ENCODE measurements around the gene HDAC10.
A peak's percentile ranks its signal among the peaks of the same experiment; 100 is the strongest.

The HDAC10 gene

DNA sequence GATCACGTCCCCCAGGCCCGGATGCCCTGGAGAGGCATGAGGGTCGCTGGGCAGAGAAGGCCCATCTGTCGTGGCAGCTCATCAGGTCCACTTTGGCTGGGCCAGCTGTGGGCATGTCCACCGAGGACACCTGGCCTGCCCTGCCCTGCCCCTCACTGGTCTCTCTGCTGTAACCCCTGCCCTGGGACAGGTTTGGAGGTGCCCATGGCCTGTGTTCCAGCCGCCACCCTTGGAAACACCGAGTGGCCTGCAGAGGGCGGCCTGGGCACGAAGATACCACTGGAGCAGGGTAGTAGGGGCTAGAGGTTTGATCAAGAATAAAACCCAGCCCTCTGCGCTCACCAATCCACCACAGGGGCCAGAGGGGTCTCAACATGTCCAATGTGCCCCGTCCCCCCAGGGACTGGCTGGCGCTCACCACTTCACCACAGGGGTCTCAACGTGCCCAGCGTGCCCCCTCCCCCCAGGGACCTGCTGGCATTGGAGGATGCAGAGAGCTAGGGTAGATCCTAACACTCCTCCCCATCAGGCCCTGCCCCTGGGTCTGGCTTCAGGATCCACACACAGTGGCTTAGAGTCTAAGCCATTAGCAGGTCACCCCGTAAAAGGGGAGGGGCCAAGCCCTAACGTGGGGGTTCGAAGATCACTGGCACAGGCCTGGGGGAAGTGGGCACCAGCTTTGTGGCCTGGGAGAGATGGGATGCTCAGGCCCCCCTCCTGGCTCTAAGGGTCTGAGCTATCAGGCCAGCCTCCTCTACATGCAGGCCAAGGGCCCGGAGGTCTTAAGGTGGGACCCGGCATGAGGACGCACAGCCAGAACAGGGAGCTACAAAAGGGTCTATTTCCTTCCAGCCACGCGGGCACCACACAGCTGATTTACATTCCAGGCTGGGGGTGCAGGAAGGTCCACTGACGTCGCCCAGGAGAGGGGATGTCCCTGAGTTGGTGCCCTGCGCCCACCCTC lies 1.3 kb upstream of the HDAC10 start:
- no peaks in the 10 kb centered on the region for H3K36me3 ChIP-seq (replicated peaks; ENCODE audit: low read depth, low read length)
- H3K4me3 ChIP-seq (ENCODE audit: low read length) = no peak overlapping the region
- H4K20me1 ChIP-seq (ENCODE audit: insufficient read depth, low read length) = no peaks in the 10 kb centered on the region

DNA sequence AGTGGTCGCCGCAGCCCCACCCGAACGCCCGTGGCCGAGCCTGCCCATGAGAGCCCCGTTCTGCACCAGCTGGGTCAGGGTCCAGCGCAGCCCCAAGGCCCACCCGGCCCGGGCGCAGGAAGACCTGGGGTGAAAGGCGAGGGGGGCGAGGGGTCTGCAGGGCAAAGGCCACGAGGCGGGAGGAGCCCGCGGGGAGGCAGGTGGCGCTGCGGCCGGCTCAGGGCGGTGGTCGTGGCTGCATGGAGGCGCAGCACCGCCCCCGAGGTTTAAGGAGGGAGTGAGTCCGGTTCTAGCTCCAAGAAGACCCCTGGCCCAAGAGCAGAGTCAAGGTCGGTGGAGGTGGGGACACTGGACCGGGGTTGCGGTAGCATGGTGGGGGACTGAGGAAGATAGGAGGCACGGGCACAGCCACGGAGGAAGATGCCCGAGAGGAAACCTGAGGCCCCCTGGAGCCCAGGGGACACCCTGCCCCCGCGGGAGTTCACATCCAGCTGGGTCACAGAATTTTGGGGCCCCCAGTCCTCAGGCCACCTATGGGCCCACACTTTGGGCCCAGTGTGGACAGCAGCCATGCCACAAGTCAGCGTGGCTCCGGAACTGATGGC lies 514 bp upstream of the HDAC10 start:
- H3K9ac ChIP-seq (ENCODE audit: low read length) = peak overlapping the region; percentile 22
- peaks cover 15% of the 10 kb centered on the region; the same call in 1 of the 2 replicates for H3K4me1 ChIP-seq (ENCODE audit: low read length)
- H3K79me2 ChIP-seq (ENCODE audit: low read length) = no peaks in the 10 kb centered on the region
- TF ChIP-seq EZH2phosphoT487 (IDR thresholded peaks at IDR 0.05; ENCODE audit: low read depth) = no peak
- TF ChIP-seq, protein P1, sequence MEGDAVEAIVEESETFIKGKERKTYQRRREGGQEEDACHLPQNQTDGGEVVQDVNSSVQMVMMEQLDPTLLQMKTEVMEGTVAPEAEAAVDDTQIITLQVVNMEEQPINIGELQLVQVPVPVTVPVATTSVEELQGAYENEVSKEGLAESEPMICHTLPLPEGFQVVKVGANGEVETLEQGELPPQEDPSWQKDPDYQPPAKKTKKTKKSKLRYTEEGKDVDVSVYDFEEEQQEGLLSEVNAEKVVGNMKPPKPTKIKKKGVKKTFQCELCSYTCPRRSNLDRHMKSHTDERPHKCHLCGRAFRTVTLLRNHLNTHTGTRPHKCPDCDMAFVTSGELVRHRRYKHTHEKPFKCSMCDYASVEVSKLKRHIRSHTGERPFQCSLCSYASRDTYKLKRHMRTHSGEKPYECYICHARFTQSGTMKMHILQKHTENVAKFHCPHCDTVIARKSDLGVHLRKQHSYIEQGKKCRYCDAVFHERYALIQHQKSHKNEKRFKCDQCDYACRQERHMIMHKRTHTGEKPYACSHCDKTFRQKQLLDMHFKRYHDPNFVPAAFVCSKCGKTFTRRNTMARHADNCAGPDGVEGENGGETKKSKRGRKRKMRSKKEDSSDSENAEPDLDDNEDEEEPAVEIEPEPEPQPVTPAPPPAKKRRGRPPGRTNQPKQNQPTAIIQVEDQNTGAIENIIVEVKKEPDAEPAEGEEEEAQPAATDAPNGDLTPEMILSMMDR (IDR thresholded peaks at IDR 0.05; ENCODE audit: low read depth, low read length) = no peak
- H2AFZ ChIP-seq (ENCODE audit: low read depth, low read length) = no peak overlapping the region
- H3K9me3 ChIP-seq (ENCODE audit: insufficient read depth, low read length) = no peaks in the 10 kb centered on the region
- H3K4me2 ChIP-seq (ENCODE audit: low read length) = peak overlapping the region; percentile 79
- H4K20me1 ChIP-seq (ENCODE audit: insufficient read depth, low read length) = no peaks in the 10 kb centered on the region
- H3K27ac ChIP-seq (ENCODE audit: low read length) = no peak overlapping the region; the same call in 1 of the 2 replicates
- H3K27me3 ChIP-seq (ENCODE audit: low read depth, low read length) = no peaks in the 10 kb centered on the region
- no peaks in the 10 kb centered on the region for H3K36me3 ChIP-seq (replicated peaks; ENCODE audit: low read depth, low read length)
- H3K4me3 ChIP-seq (ENCODE audit: low read length) = peak overlapping the region; percentile 98

More for the DNA sequence above, 1.3 kb upstream of the HDAC10 start:
- TF ChIP-seq EZH2phosphoT487 (IDR thresholded peaks at IDR 0.05; ENCODE audit: low read depth) = no peak
- TF ChIP-seq, protein P1 (IDR thresholded peaks at IDR 0.05; ENCODE audit: low read depth, low read length) = peak; percentile 54
- Histone ChIP-seq H3K79me2 (ENCODE audit: low read length) (no peaks in the 10 kb centered on the region), H3K9ac (ENCODE audit: low read length) (no peak overlapping the region), H3K27me3 (ENCODE audit: low read depth, low read length) (no peaks in the 10 kb centered on the region), H3K9me3 (ENCODE audit: insufficient read depth, low read length) (no peaks in the 10 kb centered on the region), H3K27ac (ENCODE audit: low read length) (no peak overlapping the region), H3K4me1 (ENCODE audit: low read length) (peaks cover 15% of the 10 kb centered on the region; the same call in 1 of the 2 replicates), H3K4me2 (ENCODE audit: low read length) (no peak overlapping the region), H2AFZ (ENCODE audit: low read depth, low read length) (no peak overlapping the region)

DNA sequence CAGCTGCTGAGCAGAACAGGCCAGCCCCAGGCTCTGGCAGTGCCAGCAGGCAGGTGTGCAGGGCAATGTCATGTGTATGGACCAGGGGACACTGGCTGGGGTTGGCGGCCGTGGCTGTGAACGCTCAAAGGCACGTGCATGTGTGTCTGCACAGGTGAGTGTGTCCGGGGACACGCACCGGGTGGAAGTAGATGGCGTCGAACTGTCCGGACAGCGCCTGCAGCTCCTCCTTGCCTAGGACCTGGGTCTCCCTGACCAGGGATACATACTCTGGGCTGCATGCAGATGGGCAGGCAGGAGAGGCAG lies 863 bp downstream of the HDAC10 start:
- no peaks in the 10 kb centered on the region for H3K9me3 ChIP-seq (ENCODE audit: insufficient read depth, low read length)
- peak overlapping the region; percentile 98 for H3K4me3 ChIP-seq (ENCODE audit: low read length)
- TF ChIP-seq, protein P1 (IDR thresholded peaks at IDR 0.05; ENCODE audit: low read depth, low read length) = no peak
- TF ChIP-seq EZH2phosphoT487 (IDR thresholded peaks at IDR 0.05; ENCODE audit: low read depth) = no peak
- no peak overlapping the region for H3K27ac ChIP-seq (ENCODE audit: low read length)
- H3K36me3 ChIP-seq (replicated peaks; ENCODE audit: low read depth, low read length) = no peaks in the 10 kb centered on the region
- no peak overlapping the region for H2AFZ ChIP-seq (ENCODE audit: low read depth, low read length)
- H3K9ac ChIP-seq (ENCODE audit: low read length) = peak overlapping the region; percentile 86
- peak overlapping the region; percentile 79 for H3K4me2 ChIP-seq (ENCODE audit: low read length)
- H3K79me2 ChIP-seq (ENCODE audit: low read length) = peaks cover 10% of the 10 kb centered on the region
- H4K20me1 ChIP-seq (ENCODE audit: insufficient read depth, low read length) = no peaks in the 10 kb centered on the region
- H3K4me1 ChIP-seq (ENCODE audit: low read length) = peaks cover 20% of the 10 kb centered on the region; the same call in 1 of the 2 replicates
- no peaks in the 10 kb centered on the region for H3K27me3 ChIP-seq (ENCODE audit: low read depth, low read length)

Data from OCI-LY3 (cell line).